HK-2 (cell line): ENCODE results near the gene IDH3A.
A peak's percentile ranks its signal among the peaks of the same experiment; 100 is the strongest.

ENCODE experiments used
- DNase-seq: peaks from one replicate; pipeline ENCODE4 v3.0.0-alpha.2; 2018; ENCODE audit not compliant: unreplicated experiment

IDH3A gene

DNA sequence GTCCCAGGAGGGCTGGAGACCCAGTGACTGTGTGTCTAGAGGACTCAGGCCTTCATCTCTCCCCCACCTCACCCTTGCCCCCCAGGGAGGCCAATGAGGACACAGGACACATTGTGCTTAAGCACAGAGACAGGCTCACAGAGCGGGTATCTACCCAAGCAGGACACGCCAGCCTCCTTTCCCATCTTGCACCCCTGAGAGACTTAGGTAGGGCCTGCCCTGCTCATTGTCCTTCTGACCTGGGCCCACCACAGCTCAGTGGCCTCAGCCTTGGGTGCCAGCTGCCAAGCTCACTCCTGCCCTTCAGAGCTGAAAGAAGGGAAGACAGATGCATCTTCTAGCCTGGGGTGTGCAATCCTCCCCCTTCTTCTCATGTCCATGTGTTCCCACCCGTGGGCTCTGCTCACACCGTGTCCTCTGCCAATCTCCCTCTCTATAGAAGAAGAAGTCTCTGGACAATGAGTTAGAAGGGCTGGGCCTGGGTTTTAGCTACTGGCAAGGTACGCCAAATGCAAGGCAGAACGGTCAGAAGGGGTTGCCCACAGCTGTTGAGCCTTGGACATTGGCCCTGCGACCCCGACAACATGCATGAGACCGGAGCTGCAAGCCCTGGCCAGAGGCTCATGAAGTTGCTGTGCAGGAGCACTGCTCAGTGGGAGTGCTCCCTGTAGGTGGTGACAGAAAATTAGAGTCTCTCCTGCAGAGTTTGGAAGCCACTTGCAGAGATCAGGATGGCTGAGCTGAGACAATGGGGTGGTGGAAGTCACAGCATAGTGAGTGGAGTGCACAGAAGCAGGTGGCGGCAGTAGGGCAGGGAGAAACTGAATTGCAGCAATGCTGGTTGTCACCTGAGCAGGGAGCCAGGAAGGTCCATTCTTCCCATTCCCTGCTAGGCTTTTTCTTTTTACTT is 52.4 kb downstream of the IDH3A start:
- DNase-seq: no peak

DNA sequence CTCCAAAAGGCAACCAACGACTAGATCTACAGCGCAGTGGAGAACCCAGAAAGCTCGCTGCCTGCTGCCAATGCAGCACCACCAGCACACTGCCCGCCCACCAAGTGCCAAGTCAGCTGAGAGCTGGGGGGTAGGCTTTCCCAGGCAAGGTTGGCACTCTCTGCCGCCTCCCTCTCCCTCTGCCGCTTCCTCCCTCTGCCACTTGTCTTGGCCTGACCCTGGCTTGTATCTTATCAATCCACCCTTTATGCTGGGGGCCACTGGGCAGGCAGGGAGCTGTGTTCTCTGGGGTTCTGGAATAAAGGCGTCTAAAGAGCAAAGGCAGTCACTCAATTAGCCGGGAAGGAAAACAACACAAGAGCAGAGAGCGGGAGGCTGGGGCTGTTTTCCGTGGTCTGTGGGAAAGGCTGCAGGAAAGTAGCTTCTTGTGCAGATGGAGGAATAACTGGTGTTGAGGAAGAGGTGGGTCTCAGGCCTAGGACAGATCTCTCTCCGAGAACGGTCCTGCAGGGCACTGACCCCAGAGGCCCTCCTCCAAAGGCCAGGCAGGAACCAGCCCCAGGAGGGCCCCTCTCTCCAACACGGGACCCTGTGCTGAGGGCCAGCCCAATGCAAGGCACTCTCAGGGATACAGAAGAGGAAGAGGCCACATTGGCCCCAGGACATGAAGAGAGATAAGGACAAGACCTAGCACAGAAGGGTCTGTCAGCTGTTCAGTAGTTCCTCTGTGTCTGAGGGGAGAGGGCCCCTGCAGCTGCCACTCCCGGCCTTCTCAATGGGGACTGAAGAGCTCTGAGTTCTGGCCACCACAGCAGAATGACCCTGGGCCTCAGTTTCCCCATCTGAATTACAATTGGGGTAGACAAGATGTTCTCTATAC is 54.4 kb downstream of the IDH3A start:
- no peak for DNase-seq

GRCh38 chr15:78204351-78205309 is 55.5 kb downstream of the IDH3A start:
- no peak for DNase-seq

GRCh38 chr15:78205337-78205736 is 56.2 kb downstream of the IDH3A start:
- DNase-seq: no peak

DNA sequence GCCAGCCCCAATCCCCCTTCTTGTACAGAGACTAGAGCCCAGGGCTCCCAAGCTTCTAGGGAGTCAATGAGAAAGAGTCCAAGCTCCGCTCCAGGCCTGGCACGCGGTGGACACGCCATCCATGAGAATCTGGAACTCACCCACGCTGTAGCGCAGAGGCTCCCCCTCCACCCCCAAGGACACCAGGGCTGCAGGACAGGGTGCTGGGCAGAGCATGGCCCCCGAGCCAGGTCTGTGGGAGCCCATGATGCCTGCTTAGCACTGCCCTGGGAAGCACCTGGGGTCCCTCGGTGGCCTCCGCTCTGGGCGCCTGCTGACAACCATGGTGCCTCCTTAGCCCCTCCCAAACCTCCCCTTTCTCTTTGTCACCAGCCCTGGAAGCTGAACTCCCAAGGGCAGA is 56.7 kb downstream of the IDH3A start:
- DNase-seq: no peak

- no peak for DNase-seq
Measured at GRCh38 chr15:78206326-78207109, 57.4 kb downstream of the IDH3A start.

DNA sequence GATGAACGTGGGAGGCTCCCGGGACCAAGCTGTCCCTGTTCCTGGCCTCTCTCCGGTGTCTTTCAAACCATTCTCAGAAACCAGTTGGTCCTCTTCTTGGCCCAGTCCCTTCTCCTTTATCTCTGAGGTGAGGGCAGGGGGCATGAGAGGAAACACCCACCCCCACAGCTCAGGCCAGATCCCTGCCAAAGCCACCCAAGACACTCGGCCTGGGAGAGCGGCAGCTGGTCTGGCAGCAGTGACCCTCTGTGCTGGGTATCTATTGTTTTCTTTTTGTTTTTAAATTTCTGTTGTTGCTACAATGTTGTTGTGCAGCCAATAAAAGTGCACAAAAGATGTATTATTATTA is 57.9 kb downstream of the IDH3A start:
- DNase-seq: no peak

GRCh38 chr15:78207641-78208340 is 58.6 kb downstream of the IDH3A start:
- DNase-seq: no peak

DNA sequence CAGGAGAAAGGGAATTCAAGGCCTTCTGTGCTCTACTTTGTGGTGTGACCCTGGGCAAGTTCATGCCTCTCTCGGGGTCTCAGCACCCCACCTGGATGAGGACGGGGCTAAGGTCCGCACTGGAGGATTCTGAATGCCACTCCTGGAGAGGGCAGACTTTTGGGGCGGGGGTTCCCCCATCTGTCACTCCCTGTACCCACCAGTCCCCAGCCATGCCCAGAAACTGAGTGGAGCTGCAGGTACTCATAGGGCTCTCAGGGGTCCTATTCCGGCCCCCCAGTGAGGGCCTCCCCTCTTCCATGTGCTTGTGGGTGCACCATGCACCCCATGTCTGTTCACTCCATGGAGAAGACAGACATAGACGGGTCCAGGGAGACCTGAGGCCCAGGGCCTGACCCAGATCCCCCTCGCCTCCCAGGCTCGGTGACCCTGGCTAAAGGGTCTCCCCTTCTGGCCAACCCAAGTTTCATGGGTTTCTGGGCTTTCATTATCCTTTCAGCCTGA is 59.2 kb downstream of the IDH3A start:
- no peak for DNase-seq

GRCh38 chr15:78208887-78209645 is 59.9 kb downstream of the IDH3A start:
- no peak for DNase-seq

- no peak for DNase-seq
Measured at GRCh38 chr15:78209646-78210348, 60.6 kb downstream of the IDH3A start.

GRCh38 chr15:78210349-78210717 is 61.2 kb downstream of the IDH3A start:
- DNase-seq: no peak

GRCh38 chr15:78211189-78211921 is 62.2 kb downstream of the IDH3A start:
- no peak for DNase-seq

- no peak for DNase-seq
Measured at GRCh38 chr15:78212008-78212407, 62.8 kb downstream of the IDH3A start.

- DNase-seq: peak; percentile 44
Measured at GRCh38 chr15:78212546-78213424, 63.6 kb downstream of the IDH3A start.

- no peak for DNase-seq
Measured at GRCh38 chr15:78213425-78213750, 64.2 kb downstream of the IDH3A start.

DNA sequence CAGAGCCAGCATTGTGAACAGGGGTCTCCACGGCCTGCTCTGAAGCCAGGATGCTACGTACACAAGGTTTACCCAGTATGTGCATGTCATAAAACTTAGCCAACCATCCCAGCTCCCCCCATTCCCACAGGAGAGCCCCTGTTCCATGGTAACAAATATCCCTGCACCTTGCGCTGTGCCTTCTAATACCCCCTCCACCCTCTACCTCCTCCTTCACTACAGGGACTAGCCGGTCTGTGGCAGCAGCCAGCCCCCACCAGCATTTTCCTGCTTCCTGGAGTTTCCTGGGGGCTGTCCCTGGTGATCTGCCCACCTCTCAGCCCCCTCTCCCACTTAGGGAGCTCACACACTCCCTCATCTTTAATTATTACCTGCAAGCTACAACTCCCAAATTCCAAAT is 64.8 kb downstream of the IDH3A start:
- no peak for DNase-seq
